HG02588 (cell line): Measurements from ENCODE around the gene KPRP.

Experiments used
- ATAC-seq: cut with Tn5 transposase; IDR thresholded peaks from one replicate; pipeline ENCODE4 v1.9.1; 2021; ENCODE audit warnings: mild to moderate bottlenecking, moderate library complexity; ENCODE audit not compliant: unreplicated experiment

Gene KPRP

GRCh38 chr1:152768847-152769533, 11.2 kb downstream of the KPRP start:
- ATAC-seq, result no peak

GRCh38 chr1:152770411-152770810, 12.6 kb downstream of the KPRP start:
- no peak for ATAC-seq

- ATAC-seq, result no peak
These were observed 17.1 kb downstream of the KPRP start, which contains the start of gene LCE1F for GRCh38 chr1:152774875-152775274. LCE1F (plus strand) TSS chr1:152775140; CDS start chr1:152776372, 1,232 bp downstream.

DNA sequence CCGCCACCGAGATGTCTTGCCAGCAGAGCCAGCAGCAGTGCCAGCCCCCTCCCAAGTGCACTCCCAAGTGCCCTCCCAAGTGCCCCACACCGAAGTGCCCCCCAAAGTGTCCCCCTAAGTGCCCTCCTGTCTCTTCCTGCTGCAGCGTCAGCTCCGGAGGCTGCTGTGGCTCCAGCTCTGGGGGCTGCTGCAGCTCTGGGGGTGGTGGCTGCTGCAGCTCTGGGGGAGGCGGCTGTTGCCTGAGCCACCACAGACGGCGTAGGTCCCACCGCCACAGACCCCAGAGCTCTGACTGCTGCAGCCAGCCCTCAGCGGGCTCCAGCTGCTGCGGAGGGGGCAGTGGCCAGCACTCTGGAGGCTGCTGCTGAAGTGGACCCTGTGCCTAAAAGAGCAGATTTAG, 18.5 kb downstream of the KPRP start:
- ATAC-seq, result no peak

DNA sequence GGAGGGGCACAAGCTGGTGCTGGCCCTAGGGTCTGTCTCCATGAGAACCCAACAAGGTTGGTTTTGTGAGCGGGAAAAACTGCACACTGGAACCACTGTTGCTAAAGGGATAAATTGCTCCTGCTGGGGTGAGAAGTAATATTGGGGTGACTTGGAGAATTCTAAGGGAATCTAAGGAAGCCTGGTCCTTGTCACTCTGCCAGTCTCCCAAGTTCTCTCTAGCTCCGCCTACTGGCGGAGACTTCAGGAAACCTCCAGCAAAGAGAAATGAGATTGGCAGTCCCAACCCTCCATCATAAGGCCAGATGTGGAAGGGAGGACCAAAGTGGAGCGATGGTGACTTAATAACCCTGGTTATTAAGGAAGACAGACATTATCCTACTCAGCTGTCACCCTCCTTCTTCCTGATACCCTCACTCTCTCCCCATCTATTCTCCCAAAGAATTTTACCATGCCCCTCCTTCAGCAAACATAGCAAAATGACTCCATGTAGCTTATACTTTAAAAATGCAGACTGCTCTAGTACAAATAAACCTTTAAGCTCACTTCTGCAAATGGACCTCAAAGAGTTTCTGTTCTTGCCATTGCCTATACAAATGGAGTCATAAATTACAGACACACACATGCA, 19.8 kb downstream of the KPRP start:
- ATAC-seq, result no peak

DNA sequence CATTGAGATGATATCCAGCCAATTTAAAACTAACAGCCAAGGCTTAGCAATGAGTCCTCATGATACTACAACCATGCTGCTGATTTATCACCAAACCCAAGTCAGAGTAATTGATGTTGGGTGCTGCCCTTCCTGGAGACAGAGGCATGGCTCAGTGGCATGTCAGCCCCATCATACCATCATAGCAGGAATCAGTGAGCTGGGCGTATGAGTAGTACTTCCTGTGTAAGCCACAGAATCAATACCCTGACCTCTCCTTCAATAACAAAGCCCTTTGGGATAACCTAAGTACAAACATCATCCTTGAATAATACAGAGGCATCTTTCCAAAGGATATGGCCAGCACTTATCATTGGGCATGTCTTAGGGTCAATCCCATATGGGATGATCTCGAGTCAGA, 25.3 kb downstream of the KPRP start:
- ATAC-seq, result no peak

DNA sequence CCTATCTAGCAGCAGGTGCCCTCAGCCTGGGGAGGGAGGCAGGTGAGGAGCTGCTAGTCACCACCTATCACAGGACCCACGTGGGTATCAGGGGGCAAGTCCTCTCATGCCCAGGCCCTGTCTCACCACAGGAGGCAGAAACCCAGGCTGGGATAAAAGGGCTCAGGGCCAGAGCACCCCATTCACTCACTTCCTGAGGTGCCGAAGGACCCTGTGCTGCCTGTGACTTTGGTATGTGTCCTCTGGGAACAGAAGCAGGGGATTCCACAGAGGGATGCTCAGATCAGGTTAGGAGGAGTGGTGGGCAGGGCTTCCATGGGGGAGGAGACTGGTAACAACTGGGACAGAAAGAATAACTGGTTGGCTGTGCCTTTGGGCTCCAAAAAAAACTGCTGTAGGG, 28.3 kb downstream of the KPRP start, which contains the start of gene LCE1E:
Gene LCE1E (plus strand): TSS at position 181 of the 400 bp plus-strand sequence. CDS start 1,043 bp downstream, outside the sequence.
- no peak for ATAC-seq

- ATAC-seq, result no peak
These were observed 37.9 kb downstream of the KPRP start for GRCh38 chr1:152795686-152796085.

- ATAC-seq, result no peak
These were observed 38.6 kb downstream of the KPRP start, which contains the start of gene LCE1D for GRCh38 chr1:152796421-152796820. LCE1D (plus strand) TSS chr1:152796721; CDS start chr1:152797795, 1,074 bp downstream.

GRCh38 chr1:152801333-152801732, 43.5 kb downstream of the KPRP start:
- ATAC-seq, result no peak

GRCh38 chr1:152806576-152806975, 48.8 kb downstream of the KPRP start, which contains the start of gene LCE1C:
LCE1C (minus strand) TSS chr1:152806651; CDS start chr1:152805478, 1,173 bp downstream.
- ATAC-seq, result no peak

- ATAC-seq, result no peak
These were observed 53.2 kb downstream of the KPRP start for GRCh38 chr1:152811050-152811449.
